Natural killer cell (primary cell): ENCODE measurements around the gene LYRM2. TPM values are rescaled to one million over a fixed set of nuclear protein-coding genes. Genes with fewer than 3 reads are reported as not detected.

ENCODE experiments used
- ATAC-seq, 3 donors: fragments of 150-1000 bp in 2 of 3; fragments of 200-7000 bp in 1 of 3; cut with Tn5 transposase; 1 replicate in 1 of 3; 2 replicates in 2 of 3; pipeline ENCODE4 v1.10.0; 2021; ENCODE audit warnings: mild to moderate bottlenecking in 2 of 3, moderate library complexity in 2 of 3
- DNase-seq, 2 donors: peaks; one replicate each; pipeline versions ENCODE4 v3.0.0 to v3.0.0-alpha.2; 2013 to 2021; ENCODE audit warnings: mixed read lengths in 1 of 2
- H3K27ac ChIP-seq: one replicate; pipeline ENCODE4 v1.5.1; 2013; ENCODE audit warnings: mild to moderate bottlenecking, low read length
- H3K27me3 ChIP-seq: one replicate; pipeline ENCODE4 v1.6.1; 2013; ENCODE audit warnings: low read length; ENCODE audit not compliant: control insufficient read depth, insufficient read depth
- H3K36me3 ChIP-seq: one replicate; pipeline ENCODE4 v1.6.1; 2013; ENCODE audit warnings: low read length; ENCODE audit not compliant: control insufficient read depth, insufficient read depth
- H3K4me1 ChIP-seq: one replicate; pipeline ENCODE4 v1.6.1; 2013; ENCODE audit warnings: low read length; ENCODE audit not compliant: control insufficient read depth, insufficient read depth
- H3K4me3 ChIP-seq: one replicate; pipeline ENCODE4 v1.5.1; 2013; ENCODE audit warnings: low read length
- H3K9me3 ChIP-seq: one replicate; pipeline ENCODE4 v1.6.1; 2013; ENCODE audit warnings: low read length; ENCODE audit not compliant: control insufficient read depth, insufficient read depth
- H3K27ac Mint-ChIP-seq, 2 donors: one replicate each; pipeline ENCODE4 v1.8.0; 2022; ENCODE audit warnings: mild to moderate bottlenecking in 2 of 2, mixed read lengths in 2 of 2, moderate library complexity in 1 of 2
- H3K27me3 Mint-ChIP-seq, 2 donors: one replicate each; pipeline ENCODE4 v1.8.0; 2022; ENCODE audit warnings: low read depth in 2 of 2, mixed read lengths in 2 of 2
- H3K36me3 Mint-ChIP-seq: one replicate; pipeline ENCODE4 v1.8.0; 2022; ENCODE audit warnings: mixed read lengths
- H3K4me1 Mint-ChIP-seq, 2 donors: one replicate each; pipeline ENCODE4 v1.8.0; 2022; ENCODE audit warnings: mixed read lengths in 2 of 2
- H3K4me3 Mint-ChIP-seq: one replicate; pipeline ENCODE4 v1.8.0; 2022; ENCODE audit warnings: mild to moderate bottlenecking, moderate library complexity, mixed read lengths
- H3K9me3 Mint-ChIP-seq, 2 donors: one replicate each; pipeline ENCODE4 v1.8.0; 2022; ENCODE audit warnings: mixed read lengths in 2 of 2
- CTCF ChIP-seq: fragments of 200-600 bp; IDR thresholded peaks from one replicate; pipeline ENCODE4 v1.8.0; 2022; ENCODE audit warnings: antibody characterized with exemption
- WGBS: methylation state at CpG from one replicate; pipeline ENCODE4 v1.1.7; 2013; ENCODE audit warnings: missing lambda C conversion rate; ENCODE audit not compliant: insufficient coverage; 5-methylcytosine and 5-hydroxymethylcytosine counted together
- intact Hi-C: fragments of 100-400 bp; cut with micrococcal nuclease; formaldehyde crosslinking; loops from one replicate; pipeline ENCODE4 v1.14.2; 2022
- total RNA-seq, 4 donors: library from RNA; stranded (reverse); fragments of 120-200 nt in 1 of 4; gene quantifications; one replicate each; pipeline versions ENCODE4 v1.2.3 to v1.2.4, GENCODE V29; 2013 to 2022

LYRM2 gene
- total RNA-seq, 3 donors from 2014 or later (not counting 1 experiment from before 2014, with no cell fraction given), result 21.1 to 25.5 (median 25.0) TPM

- Mint-ChIP-seq H3K27ac (no peak overlapping the region), H3K9me3 (no peaks in the 10 kb centered on the region), H3K4me3 (no peak overlapping the region), H3K27me3 (no peaks in the 10 kb centered on the region), H3K4me1 (no peaks in the 10 kb centered on the region), H3K36me3 (no peaks in the 10 kb centered on the region)
- TF ChIP-seq CTCF, result no peak
- Histone ChIP-seq H3K4me3 (no peak overlapping the region), H3K9me3 (no peaks in the 10 kb centered on the region), H3K4me1 (no peaks in the 10 kb centered on the region), H3K27me3 (no peaks in the 10 kb centered on the region), H3K36me3 (no peaks in the 10 kb centered on the region), H3K27ac (no peak overlapping the region)
- DNase-seq, result no peak
- intact Hi-C loops, result no loop called here
- 92% methylated on average over 5 of the region's 5 CpGs for WGBS
- ATAC-seq, result no peak
Observed at GRCh38 chr6:89615882-89616281, 22.7 kb downstream of the LYRM2 start.

GRCh38 chr6:89613790-89614189 lies 24.8 kb downstream of the LYRM2 start:
- Histone ChIP-seq H3K4me3 (no peak overlapping the region), H3K27me3 (no peaks in the 10 kb centered on the region), H3K27ac (no peak overlapping the region), H3K9me3 (no peaks in the 10 kb centered on the region), H3K4me1 (no peaks in the 10 kb centered on the region), H3K36me3 (no peaks in the 10 kb centered on the region)
- ATAC-seq (no peak), DNase-seq (no peak)
- H3K9me3 Mint-ChIP-seq, result no peaks in the 10 kb centered on the region
- H3K27me3 Mint-ChIP-seq, result no peaks in the 10 kb centered on the region
- no peak for TF ChIP-seq CTCF
- H3K4me1 Mint-ChIP-seq, result no peaks in the 10 kb centered on the region
- no peak overlapping the region for H3K4me3 Mint-ChIP-seq
- intact Hi-C loops, result no loop called here
- no peak overlapping the region for H3K27ac Mint-ChIP-seq
- H3K36me3 Mint-ChIP-seq, result no peaks in the 10 kb centered on the region
- WGBS, result 97% methylated on average over 5 of the region's 5 CpGs

- Histone ChIP-seq H3K4me1 (no peaks in the 10 kb centered on the region), H3K36me3 (no peaks in the 10 kb centered on the region), H3K27ac (no peak overlapping the region), H3K4me3 (no peak overlapping the region), H3K27me3 (no peaks in the 10 kb centered on the region), H3K9me3 (no peaks in the 10 kb centered on the region)
- intact Hi-C loops, result no loop called here
- H3K4me1 Mint-ChIP-seq, result no peaks in the 10 kb centered on the region
- no peak overlapping the region for H3K27ac Mint-ChIP-seq
- WGBS, result 82% methylated on average over 12 of the region's 12 CpGs
- ATAC-seq (no peak), DNase-seq (no peak)
- no peak overlapping the region for H3K4me3 Mint-ChIP-seq
- TF ChIP-seq CTCF, result no peak
- no peaks in the 10 kb centered on the region for H3K27me3 Mint-ChIP-seq
- no peaks in the 10 kb centered on the region for H3K36me3 Mint-ChIP-seq
- H3K9me3 Mint-ChIP-seq, result no peaks in the 10 kb centered on the region
Observed at GRCh38 chr6:89612121-89612520, 26.4 kb downstream of the LYRM2 start.

GRCh38 chr6:89611666-89612065 lies 26.9 kb downstream of the LYRM2 start:
- DNase-seq, result no peak
- no peak for TF ChIP-seq CTCF
- Histone ChIP-seq H3K36me3 (no peaks in the 10 kb centered on the region), H3K27ac (no peak overlapping the region), H3K9me3 (no peaks in the 10 kb centered on the region), H3K4me1 (no peaks in the 10 kb centered on the region), H3K27me3 (no peaks in the 10 kb centered on the region), H3K4me3 (no peak overlapping the region)
- Mint-ChIP-seq H3K9me3 (no peaks in the 10 kb centered on the region), H3K4me3 (no peak overlapping the region), H3K36me3 (no peaks in the 10 kb centered on the region), H3K27me3 (no peaks in the 10 kb centered on the region), H3K4me1 (no peaks in the 10 kb centered on the region), H3K27ac (no peak overlapping the region)
- intact Hi-C loops, result loop anchor here (2.0 kb wide), 1 partner anchor 629 kb away; no protein-coding TSS in a partner anchor
- no peak for ATAC-seq
